ENCODE results near the gene OR7E24. TPM values are rescaled to one million over a fixed set of nuclear protein-coding genes. Genes with fewer than 3 reads are reported as not detected.

The OR7E24 gene
- total and polyA plus RNA-seq, 2 experiments from 2014 or later = not detected

- Histone ChIP-seq H3K36me3 (ENCODE audit: insufficient read depth) (peaks cover 49% of the 10 kb centered on the region; the same call in 1 of the 2 replicates), H3K9me2 (ENCODE audit: insufficient read depth) (no peaks in the 10 kb centered on the region)
Measured at GRCh38 chr19:9295411-9295849, 44.7 kb downstream of the OR7E24 start.

More at GRCh38 chr19:9295411-9295849, 44.7 kb downstream of the OR7E24 start:
- Histone ChIP-seq H3F3A (replicated peaks; ENCODE audit: low read depth) (no peaks in the 10 kb centered on the region), H2AFZ (no peak overlapping the region), H3K79me2 (replicated peaks; ENCODE audit: insufficient read depth) (no peaks in the 10 kb centered on the region), H3K27me3 (ENCODE audit: insufficient read depth) (no peaks in the 10 kb centered on the region), H3K4me3 (no peak overlapping the region), H4K20me1 (replicated peaks; ENCODE audit: insufficient read depth) (no peaks in the 10 kb centered on the region), H3K4me1 (ENCODE audit: insufficient read depth) (no peaks in the 10 kb centered on the region), H3K4me2 (no peak overlapping the region), H3K27ac (ENCODE audit: low read depth) (peak overlapping the region; percentile 23; the same call in 1 of the 2 replicates)
- no peak overlapping the region for H3K4me3 Mint-ChIP-seq
- peaks cover 90% of the 10 kb centered on the region for H3K9me3 Mint-ChIP-seq
- H3K36me3 Mint-ChIP-seq (ENCODE audit: low read depth) = peaks cover 78% of the 10 kb centered on the region
- H3K27me3 Mint-ChIP-seq (ENCODE audit: insufficient read depth, low read depth, poor library complexity) = no peaks in the 10 kb centered on the region
- DNase-seq (ENCODE audit: low spot score) = peak; percentile 30
- TF ChIP-seq STAT1 (IDR thresholded peaks at IDR 0.05; ENCODE audit: unreplicated experiment) = no peak
- TF ChIP-seq EZH2phosphoT487 (IDR thresholded peaks at IDR 0.05; ENCODE audit: unreplicated experiment) = no peak
- no peak for TF ChIP-seq ZNF114 (CRISPR knock-in tag; IDR thresholded peaks at IDR 0.05)
- TF ChIP-seq REST (IDR thresholded peaks at IDR 0.05; ENCODE audit: unreplicated experiment) = no peak
- no peak for TF ChIP-seq ZNF331 (CRISPR knock-in tag; IDR thresholded peaks at IDR 0.05; ENCODE audit: low read depth)
- TF ChIP-seq ZNF462 (CRISPR knock-in tag; IDR thresholded peaks at IDR 0.05) = no peak
- no peak for TF ChIP-seq JUNB (IDR thresholded peaks at IDR 0.05; ENCODE audit: unreplicated experiment)
- no peak for TF ChIP-seq ETS1 (IDR thresholded peaks at IDR 0.05)
- no peak for TF ChIP-seq CREB1 (CRISPR knock-in tag; IDR thresholded peaks at IDR 0.05; ENCODE audit: low read depth)
- TF ChIP-seq NANOG (IDR thresholded peaks at IDR 0.05; ENCODE audit: borderline replicate concordance) = no peak
- TF ChIP-seq POLR2AphosphoS5 (IDR thresholded peaks at IDR 0.05; ENCODE audit: low read depth) = no peak
- no peak for TF ChIP-seq EZH2 (IDR thresholded peaks at IDR 0.05; ENCODE audit: low read depth, unreplicated experiment)
- no peak for TF ChIP-seq CTCF (conservative IDR thresholded peaks at IDR 0.05; ENCODE audit: low read depth in 2 of 2)
- H3K27ac Mint-ChIP-seq = no peak overlapping the region
- H3K4me1 Mint-ChIP-seq = no peaks in the 10 kb centered on the region
- no peak for ATAC-seq
